Neuronal stem cell (in vitro differentiated cells): Measurements from ENCODE around the gene TRAF2.

ENCODE experiments used
- DNase-seq: peaks from one replicate; pipeline ENCODE4 v3.0.0-alpha.2; 2013; ENCODE audit warnings: low spot score
- H2AFZ ChIP-seq: one replicate; pipeline ENCODE4 v1.6.1; 2013; ENCODE audit warnings: mild to moderate bottlenecking, low read length, inconsistent platforms
- H2AK5ac ChIP-seq: 2 replicates; pipeline ENCODE4 v1.6.1; 2013; ENCODE audit warnings: low read depth, mild to moderate bottlenecking, inconsistent platforms, low read length, moderate library complexity, mixed read lengths
- H2BK120ac ChIP-seq: 2 replicates; pipeline ENCODE4 v1.6.1; 2013; ENCODE audit warnings: low read depth, mild to moderate bottlenecking, inconsistent platforms, low read length, moderate library complexity, mixed read lengths
- H2BK12ac ChIP-seq: one replicate; pipeline ENCODE4 v1.6.1; 2013; ENCODE audit warnings: low read length, inconsistent platforms
- H2BK15ac ChIP-seq: 2 replicates; pipeline ENCODE4 v1.6.1; 2013; ENCODE audit warnings: mild to moderate bottlenecking, low read length, inconsistent platforms, mixed read lengths
- H2BK5ac ChIP-seq: one replicate; pipeline ENCODE4 v1.6.1; 2013; ENCODE audit warnings: inconsistent platforms, mild to moderate bottlenecking, low read length, moderate library complexity
- H3K14ac ChIP-seq: one replicate; pipeline ENCODE4 v1.6.1; 2013; ENCODE audit warnings: low read length, inconsistent platforms
- H3K18ac ChIP-seq: 2 replicates; pipeline ENCODE4 v1.6.1; 2013; ENCODE audit warnings: low read length, inconsistent platforms
- H3K23ac ChIP-seq: 2 replicates; pipeline ENCODE4 v1.6.1; 2013; ENCODE audit warnings: low read depth, mild to moderate bottlenecking, mixed read lengths, low read length, inconsistent platforms; ENCODE audit not compliant: poor library complexity
- H3K27ac ChIP-seq: replicated peaks from 3 replicates; pipeline ENCODE4 v1.5.1; 2013; ENCODE audit warnings: low read length, inconsistent platforms
- H3K27me3 ChIP-seq, 3 experiments: 2 replicates each; pipeline ENCODE4 v1.6.1; 2013; ENCODE audit warnings: low read length in 3 of 3, mild to moderate bottlenecking in 2 of 3, inconsistent platforms in 1 of 3, low read depth in 1 of 3, mixed read lengths in 1 of 3, moderate library complexity in 1 of 3; ENCODE audit not compliant: control insufficient read depth in 3 of 3, insufficient read depth in 3 of 3
- H3K36me3 ChIP-seq, 2 donors: replicated peaks in 1 of 2; 2 replicates each; pipeline ENCODE4 v1.6.1; 2013; ENCODE audit warnings: low read length in 2 of 2; ENCODE audit not compliant: control insufficient read depth in 2 of 2, insufficient read depth in 2 of 2
- H3K4ac ChIP-seq: 2 replicates; pipeline ENCODE4 v1.6.1; 2013; ENCODE audit warnings: inconsistent platforms, mild to moderate bottlenecking, low read length, moderate library complexity
- H3K4me1 ChIP-seq, 2 donors: 1 replicate in 1 of 2; 2 replicates in 1 of 2; pipeline ENCODE4 v1.6.1; 2013; ENCODE audit warnings: low read length in 2 of 2, low read depth in 1 of 2; ENCODE audit not compliant: control insufficient read depth in 2 of 2, insufficient read depth in 1 of 2
- H3K4me2 ChIP-seq: one replicate; pipeline ENCODE4 v1.6.1; 2013; ENCODE audit warnings: mild to moderate bottlenecking, low read length, inconsistent platforms; ENCODE audit not compliant: insufficient read depth, poor library complexity, severe bottlenecking
- H3K4me3 ChIP-seq, 2 donors: 2 replicates each; pipeline ENCODE4 v1.5.1; 2013; ENCODE audit warnings: low read length in 2 of 2, mild to moderate bottlenecking in 2 of 2, inconsistent platforms in 1 of 2, moderate library complexity in 1 of 2
- H3K79me1 ChIP-seq: one replicate; pipeline ENCODE4 v1.6.1; 2013; ENCODE audit warnings: low read depth, mild to moderate bottlenecking, inconsistent platforms, low read length, moderate library complexity
- H3K9ac ChIP-seq: one replicate; pipeline ENCODE4 v1.6.1; 2013; ENCODE audit warnings: mild to moderate bottlenecking, low read depth, low read length, inconsistent platforms; ENCODE audit not compliant: poor library complexity
- H3K9me3 ChIP-seq, 2 donors: replicated peaks in 1 of 2; 2 replicates each; pipeline versions ENCODE3 to v1.6.1; 2013; ENCODE audit warnings: low read length in 2 of 2, mild to moderate bottlenecking in 2 of 2, inconsistent platforms in 1 of 2, low read depth in 1 of 2, mixed read lengths in 1 of 2, moderate library complexity in 1 of 2; ENCODE audit not compliant: control insufficient read depth in 2 of 2, insufficient read depth in 1 of 2
- H4K8ac ChIP-seq: one replicate; pipeline ENCODE4 v1.6.1; 2013; ENCODE audit warnings: low read depth, mild to moderate bottlenecking, inconsistent platforms, low read length, moderate library complexity
- H4K91ac ChIP-seq: one replicate; pipeline ENCODE4 v1.6.1; 2013; ENCODE audit warnings: low read length, low read depth, mild to moderate bottlenecking, inconsistent platforms; ENCODE audit not compliant: poor library complexity
- WGBS, 2 donors: extraction: QIAGEN DNeasy Blood & Tissue Kit; methylation state at CpG; one replicate each; pipeline ENCODE4 v1.1.7; 2013; ENCODE audit warnings: missing lambda C conversion rate in 2 of 2, mixed read lengths in 1 of 2; ENCODE audit not compliant: insufficient read length in 2 of 2, insufficient replicate concordance in 1 of 2; ENCODE audit errors: extremely low coverage in 2 of 2; 5-methylcytosine and 5-hydroxymethylcytosine counted together

The TRAF2 gene

GRCh38 chr9:136838314-136839228 lies 47.7 kb upstream of the TRAF2 start:
- H2AFZ ChIP-seq: no peak overlapping the region
- WGBS, 2 donors: no CpG with 5 or more reads among the region's 29 CpGs
- H3K18ac ChIP-seq: peak overlapping the region; percentile 13
- H3K4me3 ChIP-seq: no peak overlapping the region
- DNase-seq: no peak
- H2AK5ac ChIP-seq: peak overlapping the region; percentile 75
- H3K4ac ChIP-seq: no peak overlapping the region
- H3K9me3 ChIP-seq: no peaks in the 10 kb centered on the region
- H3K4me2 ChIP-seq: no peak overlapping the region
- H3K79me1 ChIP-seq: peaks cover 12% of the 10 kb centered on the region
- peak overlapping the region; percentile 65 for H3K23ac ChIP-seq
- no peak overlapping the region for H2BK120ac ChIP-seq
- H2BK15ac ChIP-seq: no peak overlapping the region
- H3K27me3 ChIP-seq: no peaks in the 10 kb centered on the region
- H3K14ac ChIP-seq: peak overlapping the region; percentile 82
- H3K4me1 ChIP-seq: peaks cover 26 to 28% of the 10 kb centered on the region in 2 donors
- H3K9ac ChIP-seq: no peak overlapping the region
- no peak overlapping the region for H2BK12ac ChIP-seq
- H4K8ac ChIP-seq: peak overlapping the region; percentile 82
- peaks cover 15 to 64% of the 10 kb centered on the region in 2 donors for H3K36me3 ChIP-seq
- no peak overlapping the region for H3K27ac ChIP-seq
- H2BK5ac ChIP-seq: no peak overlapping the region
- no peak overlapping the region for H4K91ac ChIP-seq

GRCh38 chr9:136839229-136840139 lies 46.8 kb upstream of the TRAF2 start:
- Histone ChIP-seq H3K4me2 (no peak overlapping the region), H4K8ac (peak overlapping the region; percentile 82), H3K14ac (peak overlapping the region; percentile 82), H2BK12ac (no peak overlapping the region), H3K23ac (peak overlapping the region; percentile 80), H2BK120ac (no peak overlapping the region), H3K9ac (peak overlapping the region; percentile 60), H3K27me3 (no peaks in the 10 kb centered on the region), H3K36me3 (peaks cover 15 to 60% of the 10 kb centered on the region in 2 donors), H3K9me3 (no peaks in the 10 kb centered on the region), H3K4ac (no peak overlapping the region), H3K4me3 (no peak overlapping the region), H3K27ac (peak overlapping the region; percentile 61), H2BK15ac (no peak overlapping the region), H2AK5ac (peak overlapping the region; percentile 75), H4K91ac (no peak overlapping the region), H3K79me1 (peaks cover 12% of the 10 kb centered on the region), H2AFZ (no peak overlapping the region), H3K4me1 (peaks cover 26 to 28% of the 10 kb centered on the region in 2 donors), H2BK5ac (peak overlapping the region; percentile 39), H3K18ac (no peak overlapping the region)
- WGBS, 2 donors: no CpG with 5 or more reads among the region's 36 CpGs
- DNase-seq: no peak

- WGBS, 2 donors: no CpG with 5 or more reads among the region's 32 CpGs
- no peak overlapping the region for H3K4me2 ChIP-seq
Observed at GRCh38 chr9:136840140-136840876, 46.0 kb upstream of the TRAF2 start.

More at GRCh38 chr9:136840140-136840876, 46.0 kb upstream of the TRAF2 start:
- Histone ChIP-seq H4K91ac (no peak overlapping the region), H2BK5ac (no peak overlapping the region), H3K36me3 (peaks cover 13 to 55% of the 10 kb centered on the region in 2 donors), H3K4me1 (peaks cover 26 to 28% of the 10 kb centered on the region in 2 donors), H2AFZ (no peak overlapping the region), H3K9ac (peak overlapping the region; percentile 79), H2AK5ac (peak overlapping the region; percentile 63), H2BK12ac (no peak overlapping the region), H3K4me3 (no peak overlapping the region), H3K27me3 (no peaks in the 10 kb centered on the region), H3K23ac (peak overlapping the region; percentile 80), H3K18ac (no peak overlapping the region), H4K8ac (no peak overlapping the region), H3K4ac (peak overlapping the region; percentile 23), H3K79me1 (peaks cover 12% of the 10 kb centered on the region), H3K9me3 (no peaks in the 10 kb centered on the region), H3K14ac (no peak overlapping the region), H2BK120ac (no peak overlapping the region), H3K27ac (peak overlapping the region; percentile 66), H2BK15ac (no peak overlapping the region)
- DNase-seq: no peak
